IMR-90 (cell line): Measurements from ENCODE around the gene TNS1. TPM values are rescaled to one million over a fixed set of nuclear protein-coding genes. Genes with fewer than 3 reads are reported as not detected.

Experiments used
- ATAC-seq: fragments of 200-7000 bp; cut with Tn5 transposase; 2 replicates; pipeline ENCODE4 v1.9.1; 2020; ENCODE audit warnings: low read depth, mild to moderate bottlenecking, moderate library complexity
- BruUV-seq: library from RNA; stranded (reverse); fragments of 400-500 nt; replicated peaks from 2 replicates; lab custom pipeline; 2021; lab: Mats Ljungman, UMichigan
- CTCF ChIA-PET: fragments of 300-600 bp; formaldehyde crosslinking; extraction: SDS; loops from one replicate; lab custom pipeline; 2021; ENCODE audit warnings: antibody characterized with exemption; lab: Yijun Ruan, JAX
- POLR2A ChIA-PET: fragments of 300-600 bp; sonication (Branson Sonifier 250); formaldehyde crosslinking; loops from one replicate; lab custom pipeline; 2022; ENCODE audit warnings: antibody characterized with exemption; ENCODE audit not compliant: unreplicated experiment; lab: Charles Lee
- DNase-seq: peaks from one replicate; pipeline ENCODE4 v3.0.0; 2013
- H2AFZ ChIP-seq: replicated peaks from 2 replicates; pipeline ENCODE3; 2013; ENCODE audit warnings: low read length, mild to moderate bottlenecking; ENCODE audit not compliant: poor library complexity
- H2AK5ac ChIP-seq: 2 replicates; pipeline ENCODE4 v1.6.1; 2013; ENCODE audit warnings: low read depth, low read length, inconsistent platforms
- H2AK9ac ChIP-seq: replicated peaks from 2 replicates; pipeline ENCODE3; 2013; ENCODE audit warnings: mild to moderate bottlenecking, low read depth, low read length, moderate library complexity; ENCODE audit not compliant: poor library complexity
- H2BK120ac ChIP-seq: 2 replicates; pipeline ENCODE4 v1.6.1; 2013; ENCODE audit warnings: low read depth, low read length, inconsistent platforms
- H2BK15ac ChIP-seq: 3 replicates; pipeline ENCODE4 v1.6.1; 2013; ENCODE audit warnings: low read depth, low read length, inconsistent platforms
- H2BK20ac ChIP-seq: 2 replicates; pipeline ENCODE4 v1.6.1; 2013; ENCODE audit warnings: low read depth, mild to moderate bottlenecking, inconsistent platforms, low read length, moderate library complexity
- H2BK5ac ChIP-seq: 2 replicates; pipeline ENCODE4 v1.6.1; 2013; ENCODE audit warnings: mild to moderate bottlenecking, low read depth, low read length, inconsistent platforms; ENCODE audit not compliant: poor library complexity, severe bottlenecking
- H3K14ac ChIP-seq: replicated peaks from 2 replicates; pipeline ENCODE4 v1.6.1; 2013; ENCODE audit warnings: low read depth, low read length, inconsistent platforms
- H3K18ac ChIP-seq: 2 replicates; pipeline ENCODE4 v1.6.1; 2013; ENCODE audit warnings: low read depth, low read length, control low read depth
- H3K23ac ChIP-seq: 2 replicates; pipeline ENCODE4 v1.6.1; 2013; ENCODE audit warnings: low read depth, low read length, inconsistent platforms
- H3K27ac ChIP-seq: 2 replicates; pipeline ENCODE4 v1.5.1; 2013; ENCODE audit warnings: mild to moderate bottlenecking, control low read depth, low read length; ENCODE audit not compliant: insufficient read depth
- H3K27me3 ChIP-seq: 2 replicates; pipeline ENCODE4 v1.6.1; 2013; ENCODE audit warnings: low read length; ENCODE audit not compliant: control insufficient read depth, insufficient read depth
- H3K36me3 ChIP-seq: 2 replicates; pipeline ENCODE4 v1.6.1; 2013; ENCODE audit warnings: low read length, mixed read lengths; ENCODE audit not compliant: control insufficient read depth, insufficient read depth
- H3K4ac ChIP-seq: 2 replicates; pipeline ENCODE4 v1.6.1; 2013; ENCODE audit warnings: low read depth, low read length, inconsistent platforms
- H3K4me1 ChIP-seq: 2 replicates; pipeline ENCODE4 v1.6.1; 2013; ENCODE audit warnings: low read length, mixed read lengths; ENCODE audit not compliant: control insufficient read depth, insufficient read depth
- H3K4me2 ChIP-seq: 2 replicates; pipeline ENCODE4 v1.6.1; 2013; ENCODE audit warnings: low read depth, mild to moderate bottlenecking, control low read depth, low read length, moderate library complexity
- H3K4me3 ChIP-seq: 2 replicates; pipeline ENCODE4 v1.5.1; 2013; ENCODE audit warnings: low read depth, mild to moderate bottlenecking, control low read depth, low read length, moderate library complexity; ENCODE audit not compliant: insufficient read depth
- H3K56ac ChIP-seq: 2 replicates; pipeline ENCODE4 v1.6.1; 2013; ENCODE audit warnings: low read length, inconsistent platforms; ENCODE audit not compliant: insufficient read depth; ENCODE audit errors: extremely low read depth
- H3K79me1 ChIP-seq, 2 experiments: 2 replicates each; pipeline ENCODE4 v1.6.1; 2013; ENCODE audit warnings: low read length in 2 of 2, inconsistent platforms in 1 of 2, low read depth in 1 of 2
- H3K9ac ChIP-seq: 2 replicates; pipeline ENCODE4 v1.6.1; 2013; ENCODE audit warnings: low read depth, low read length, control low read depth
- H3K9me1 ChIP-seq: 2 replicates; pipeline ENCODE4 v1.6.1; 2013; ENCODE audit warnings: low read length, inconsistent platforms; ENCODE audit not compliant: insufficient read depth
- H3K9me3 ChIP-seq: 2 replicates; pipeline ENCODE4 v1.6.1; 2013; ENCODE audit warnings: low read length; ENCODE audit not compliant: control insufficient read depth, insufficient read depth
- H4K20me1 ChIP-seq: 2 replicates; pipeline ENCODE4 v1.6.1; 2013; ENCODE audit warnings: low read length, inconsistent platforms; ENCODE audit not compliant: insufficient read depth
- H4K5ac ChIP-seq: 2 replicates; pipeline ENCODE4 v1.6.1; 2013; ENCODE audit warnings: mild to moderate bottlenecking, low read depth, low read length, control low read depth
- H4K8ac ChIP-seq, 2 experiments: 2 replicates each; pipeline ENCODE4 v1.6.1; 2013; ENCODE audit warnings: low read depth in 2 of 2, low read length in 2 of 2, control low read depth in 1 of 2, inconsistent platforms in 1 of 2
- H4K91ac ChIP-seq: 2 replicates; pipeline ENCODE4 v1.6.1; 2013; ENCODE audit warnings: low read depth, low read length, inconsistent platforms; ENCODE audit not compliant: insufficient read depth
- BHLHE40 ChIP-seq: fragments of 150-350 bp; IDR thresholded peaks from 2 replicates; pipeline ENCODE4 v1.6.1; 2016; ENCODE audit warnings: mild to moderate bottlenecking, low read depth, low read length
- CEBPB ChIP-seq: IDR thresholded peaks from 2 replicates; pipeline ENCODE4 v1.6.1; 2012; ENCODE audit warnings: low read depth, low read length, improper control_type of control experiment
- CHD1 ChIP-seq: IDR thresholded peaks from 2 replicates; pipeline ENCODE4 v1.6.1; 2012; ENCODE audit warnings: low read depth, low read length, improper control_type of control experiment
- MAZ ChIP-seq: IDR thresholded peaks from 2 replicates; pipeline ENCODE4 v1.6.1; 2012; ENCODE audit warnings: low read depth, mild to moderate bottlenecking, low read length, improper control_type of control experiment, moderate library complexity, borderline replicate concordance
- MXI1 ChIP-seq: IDR thresholded peaks from 2 replicates; pipeline ENCODE4 v1.6.1; 2012; ENCODE audit warnings: low read depth, mild to moderate bottlenecking, low read length, moderate library complexity, borderline replicate concordance
- NFE2L2 ChIP-seq: fragments of 150-350 bp; IDR thresholded peaks from 2 replicates; pipeline ENCODE4 v1.6.1; 2016; ENCODE audit warnings: low read depth, mild to moderate bottlenecking, low read length
- POLR2A ChIP-seq: IDR thresholded peaks from 2 replicates; pipeline ENCODE4 v1.6.1; 2012; ENCODE audit warnings: mild to moderate bottlenecking, low read depth, low read length
- RAD21 ChIP-seq: IDR thresholded peaks from 2 replicates; pipeline ENCODE4 v1.6.1; 2012; ENCODE audit warnings: low read length, improper control_type of control experiment
- RFX5 ChIP-seq: IDR thresholded peaks from 2 replicates; pipeline ENCODE4 v1.8.0; 2012; ENCODE audit warnings: low read depth, mild to moderate bottlenecking, low read length, moderate library complexity
- WGBS, 2 experiments: methylation state at CpG; one replicate each; pipeline versions ENCODE4 v1.1.5 to v1.1.7; 2013; ENCODE audit warnings: missing lambda C conversion rate in 2 of 2; ENCODE audit not compliant: insufficient read length in 1 of 2; ENCODE audit errors: extremely low coverage in 2 of 2; 5-methylcytosine and 5-hydroxymethylcytosine counted together
- dilution Hi-C: fragments of 300-500 bp; cut with HindIII; formaldehyde crosslinking; loops from one replicate; pipeline ENCODE4 v1.14.3; 2018; ENCODE audit warnings: low sequenced_read_pairs; ENCODE audit not compliant: unreplicated experiment
- in situ Hi-C: fragments of 300-500 bp; cut with MboI; formaldehyde crosslinking; loops from 3 replicates; pipeline ENCODE4 v1.14.3; 2019; ENCODE audit warnings: low sequenced_read_pairs, inconsistent platforms, mixed read lengths
- intact Hi-C: fragments of 100-400 bp; cut with micrococcal nuclease; formaldehyde crosslinking; loops from 2 replicates; pipeline ENCODE4 v1.10.0; 2022
- polyA plus RNA-seq, 3 experiments: library from polyadenylated mRNA; depleted of rRNA; stranded (reverse); fragments of >200 nt; gene quantifications; 2 replicates each; pipeline ENCODE4 v1.2.3, GENCODE V29; 2012; ENCODE audit warnings: low replicate concordance in 1 of 3
- total RNA-seq: library from RNA; depleted of rRNA; stranded (reverse); fragments of >200 nt; gene quantifications from 2 replicates; pipeline ENCODE4 v1.2.3, GENCODE V29; 2012
- TF ChIP-seq, protein P1 (sequence below): conservative IDR thresholded peaks from 2 replicates; pipeline ENCODE4 v1.5.1; 2012; ENCODE audit warnings: mild to moderate bottlenecking, low read depth, low read length, improper control_type of control experiment
- TF ChIP-seq, protein P2 (sequence below): fragments of 150-350 bp; IDR thresholded peaks from 2 replicates; pipeline ENCODE4 v1.6.1; 2016; ENCODE audit warnings: low read depth, mild to moderate bottlenecking, low read length, moderate library complexity, borderline replicate concordance
- TF ChIP-seq, protein P3 (sequence below): fragments of 150-350 bp; IDR thresholded peaks from 2 replicates; pipeline ENCODE4 v1.6.1; 2017; ENCODE audit warnings: mild to moderate bottlenecking, antibody characterized with exemption, low read length, low read depth

TNS1 gene
- total and polyA plus RNA-seq, 2 of the 4 experiments (the other 2 are of a cell fraction), result 41.1 to 45.2 TPM

DNA sequence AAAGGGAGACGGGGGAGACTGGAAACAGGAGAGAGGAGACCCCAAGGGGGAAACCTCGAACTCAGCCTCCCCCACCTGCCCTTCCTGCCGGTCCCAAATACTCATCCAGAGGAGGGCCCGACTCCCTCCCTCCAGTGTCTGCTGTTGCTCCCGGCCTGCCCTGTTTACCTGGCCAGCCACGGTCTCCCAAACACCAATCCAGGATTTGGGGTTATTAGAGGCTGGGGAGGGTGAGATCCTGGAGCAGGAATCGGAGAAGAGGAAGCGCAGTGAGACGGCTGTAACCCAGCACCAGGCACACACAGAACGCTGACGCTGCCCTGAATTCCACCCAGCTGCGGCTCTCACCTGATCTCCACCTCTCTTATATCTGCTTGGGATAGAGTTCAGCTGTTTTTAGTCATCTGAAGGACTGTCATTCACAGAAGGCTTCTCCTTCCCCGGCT, 213.0 kb downstream of the TNS1 start:
- Histone ChIP-seq H2BK20ac (no peak overlapping the region), H2BK5ac (no peak overlapping the region), H2AK9ac (peak overlapping the region; percentile 67), H3K4me2 (no peak overlapping the region), H3K56ac (no peak overlapping the region), H3K18ac (no peak overlapping the region), H4K91ac (no peak overlapping the region), H3K9me3 (no peaks in the 10 kb centered on the region), H4K8ac (no peak overlapping the region), H4K5ac (no peak overlapping the region), H3K27ac (no peak overlapping the region), H3K4me1 (peaks cover 9% of the 10 kb centered on the region), H3K14ac (no peak overlapping the region), H3K9ac (no peak overlapping the region), H3K9me1 (peaks cover 2% of the 10 kb centered on the region; the same call in 1 of the 2 replicates), H3K4me3 (no peak overlapping the region), H4K20me1 (peaks cover 4% of the 10 kb centered on the region; the same call in 1 of the 2 replicates), H2BK15ac (no peak overlapping the region), H3K79me1 (no peaks in the 10 kb centered on the region), H3K4ac (no peak overlapping the region), H2BK120ac (no peak overlapping the region), H3K23ac (no peak overlapping the region), H3K36me3 (no peaks in the 10 kb centered on the region), H3K27me3 (no peaks in the 10 kb centered on the region), H2AK5ac (no peak overlapping the region), H2AFZ (no peak overlapping the region)
- intact Hi-C loops (loop anchor here (1.0 to 5.0 kb wide), 5 partner anchors 78 to 279 kb away; no protein-coding TSS in a partner anchor), in situ Hi-C loops (loop anchor here (5.0 to 10.0 kb wide), 3 partner anchors 98 to 278 kb away; partner anchors contain the start of gene RUFY4), dilution Hi-C loops (no loop called here)
- TF ChIP-seq RAD21 (no peak), RFX5 (no peak), NFE2L2 (no peak), MAZ (no peak), BHLHE40 (no peak), CHD1 (no peak), POLR2A (no peak), CEBPB (no peak), MXI1 (no peak)
- TF ChIP-seq, protein P1, sequence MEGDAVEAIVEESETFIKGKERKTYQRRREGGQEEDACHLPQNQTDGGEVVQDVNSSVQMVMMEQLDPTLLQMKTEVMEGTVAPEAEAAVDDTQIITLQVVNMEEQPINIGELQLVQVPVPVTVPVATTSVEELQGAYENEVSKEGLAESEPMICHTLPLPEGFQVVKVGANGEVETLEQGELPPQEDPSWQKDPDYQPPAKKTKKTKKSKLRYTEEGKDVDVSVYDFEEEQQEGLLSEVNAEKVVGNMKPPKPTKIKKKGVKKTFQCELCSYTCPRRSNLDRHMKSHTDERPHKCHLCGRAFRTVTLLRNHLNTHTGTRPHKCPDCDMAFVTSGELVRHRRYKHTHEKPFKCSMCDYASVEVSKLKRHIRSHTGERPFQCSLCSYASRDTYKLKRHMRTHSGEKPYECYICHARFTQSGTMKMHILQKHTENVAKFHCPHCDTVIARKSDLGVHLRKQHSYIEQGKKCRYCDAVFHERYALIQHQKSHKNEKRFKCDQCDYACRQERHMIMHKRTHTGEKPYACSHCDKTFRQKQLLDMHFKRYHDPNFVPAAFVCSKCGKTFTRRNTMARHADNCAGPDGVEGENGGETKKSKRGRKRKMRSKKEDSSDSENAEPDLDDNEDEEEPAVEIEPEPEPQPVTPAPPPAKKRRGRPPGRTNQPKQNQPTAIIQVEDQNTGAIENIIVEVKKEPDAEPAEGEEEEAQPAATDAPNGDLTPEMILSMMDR, result no peak
- TF ChIP-seq, protein P2, sequence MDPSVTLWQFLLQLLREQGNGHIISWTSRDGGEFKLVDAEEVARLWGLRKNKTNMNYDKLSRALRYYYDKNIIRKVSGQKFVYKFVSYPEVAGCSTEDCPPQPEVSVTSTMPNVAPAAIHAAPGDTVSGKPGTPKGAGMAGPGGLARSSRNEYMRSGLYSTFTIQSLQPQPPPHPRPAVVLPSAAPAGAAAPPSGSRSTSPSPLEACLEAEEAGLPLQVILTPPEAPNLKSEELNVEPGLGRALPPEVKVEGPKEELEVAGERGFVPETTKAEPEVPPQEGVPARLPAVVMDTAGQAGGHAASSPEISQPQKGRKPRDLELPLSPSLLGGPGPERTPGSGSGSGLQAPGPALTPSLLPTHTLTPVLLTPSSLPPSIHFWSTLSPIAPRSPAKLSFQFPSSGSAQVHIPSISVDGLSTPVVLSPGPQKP, result no peak
- TF ChIP-seq, protein P3, sequence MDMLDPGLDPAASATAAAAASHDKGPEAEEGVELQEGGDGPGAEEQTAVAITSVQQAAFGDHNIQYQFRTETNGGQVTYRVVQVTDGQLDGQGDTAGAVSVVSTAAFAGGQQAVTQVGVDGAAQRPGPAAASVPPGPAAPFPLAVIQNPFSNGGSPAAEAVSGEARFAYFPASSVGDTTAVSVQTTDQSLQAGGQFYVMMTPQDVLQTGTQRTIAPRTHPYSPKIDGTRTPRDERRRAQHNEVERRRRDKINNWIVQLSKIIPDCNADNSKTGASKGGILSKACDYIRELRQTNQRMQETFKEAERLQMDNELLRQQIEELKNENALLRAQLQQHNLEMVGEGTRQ, result no peak
- ATAC-seq, result no peak
- ChIA-PET POLR2A (no interaction called here), CTCF (interaction anchor here (0.7 to 1.3 kb wide), 7 partner anchors 11 to 279 kb away, joined by 3 to 7 read pairs (median 4); partner anchors contain the start of gene RUFY4)
- DNase-seq, result no peak
- WGBS, 2 experiments, result no CpG with 5 or more reads among the region's 13 CpGs
- BruUV-seq, result no TSS peak
